WERI-Rb-1 (cell line): ENCODE data around the gene B4GALT2.

ENCODE experiments used
- DNase-seq: peaks from one replicate; pipeline ENCODE4 v3.0.0-alpha.2; 2020
- H3K27ac ChIP-seq: fragments of 250-450 bp; sonication (Bioruptor Pico); 2 replicates; pipeline ENCODE4 v1.5.1; 2020; ENCODE audit warnings: mild to moderate bottlenecking, moderate library complexity
- H3K27me3 ChIP-seq: fragments of 250-450 bp; sonication (Bioruptor Pico); 2 replicates; pipeline ENCODE4 v1.5.1; 2021; ENCODE audit warnings: mild to moderate bottlenecking, low read depth, moderate library complexity; ENCODE audit not compliant: insufficient read depth, severe bottlenecking
- H3K36me3 ChIP-seq: fragments of 250-450 bp; sonication (Bioruptor Pico); 2 replicates; pipeline ENCODE4 v1.5.1; 2020; ENCODE audit warnings: mild to moderate bottlenecking, moderate library complexity
- H3K4me3 ChIP-seq: 2 replicates; pipeline ENCODE4 v1.5.1; 2011; ENCODE audit warnings: low read depth, mild to moderate bottlenecking, control low read depth, low read length
- H3K9me3 ChIP-seq: fragments of 250-450 bp; sonication (Bioruptor Pico); 2 replicates; pipeline ENCODE4 v1.5.1; 2021; ENCODE audit warnings: mild to moderate bottlenecking, moderate library complexity; ENCODE audit not compliant: severe bottlenecking
- TF ChIP-seq, protein P1 (sequence below): IDR thresholded peaks from 2 replicates; pipeline ENCODE4 v1.5.1; 2011; ENCODE audit warnings: low read depth, mild to moderate bottlenecking, control low read depth, inconsistent platforms, low read length

B4GALT2 gene

DNA sequence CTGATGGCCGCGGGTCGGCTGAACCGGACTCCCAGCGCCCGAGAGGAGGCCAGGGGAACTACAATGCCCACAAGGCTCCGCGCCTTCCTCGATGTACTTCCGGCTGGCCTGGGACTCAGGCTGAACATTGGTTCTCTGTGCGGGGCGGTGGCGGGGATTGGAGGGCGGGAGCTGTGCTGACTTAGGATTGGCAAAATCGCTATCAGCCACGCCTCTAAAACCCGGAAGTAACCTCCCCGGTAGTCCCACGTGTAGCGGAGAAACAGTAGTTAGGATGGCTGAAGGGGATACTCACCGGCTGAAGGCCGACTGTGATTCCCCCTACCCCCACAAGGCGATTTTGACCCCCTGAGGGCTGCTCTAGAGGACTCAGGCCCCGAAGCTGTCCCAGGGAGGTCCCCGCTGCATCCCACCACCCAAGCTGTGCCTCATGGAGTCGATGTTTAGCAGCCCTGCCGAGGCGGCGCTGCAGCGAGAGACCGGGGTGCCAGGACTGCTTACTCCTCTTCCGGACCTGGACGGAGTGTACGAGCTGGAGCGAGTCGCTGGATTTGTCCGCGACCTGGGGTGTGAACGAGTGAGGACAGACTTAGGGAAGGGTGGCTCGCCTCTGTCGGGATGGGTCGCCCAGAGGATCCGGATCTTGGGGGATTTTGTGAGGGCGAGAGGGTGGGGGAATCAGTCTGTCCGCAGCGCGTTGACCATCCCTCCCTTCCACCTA lies 9.1 kb upstream of the B4GALT2 start, which contains the start of gene DPH2:
Gene DPH2, plus strand, starts transcription at position 265 of the 721 bp plus-strand sequence. Its CDS starts 166 bp downstream, at position 431.
- Histone ChIP-seq H3K27me3 (no peaks in the 10 kb centered on the region), H3K27ac (peak within 1 kb of the TSS; percentile 11; the same call in 1 of the 2 replicates), H3K9me3 (no peaks in the 10 kb centered on the region), H3K36me3 (peaks cover 34% of the 10 kb centered on the region), H3K4me3 (peak within 1 kb of the TSS; percentile 62)
- TF ChIP-seq, protein P1, sequence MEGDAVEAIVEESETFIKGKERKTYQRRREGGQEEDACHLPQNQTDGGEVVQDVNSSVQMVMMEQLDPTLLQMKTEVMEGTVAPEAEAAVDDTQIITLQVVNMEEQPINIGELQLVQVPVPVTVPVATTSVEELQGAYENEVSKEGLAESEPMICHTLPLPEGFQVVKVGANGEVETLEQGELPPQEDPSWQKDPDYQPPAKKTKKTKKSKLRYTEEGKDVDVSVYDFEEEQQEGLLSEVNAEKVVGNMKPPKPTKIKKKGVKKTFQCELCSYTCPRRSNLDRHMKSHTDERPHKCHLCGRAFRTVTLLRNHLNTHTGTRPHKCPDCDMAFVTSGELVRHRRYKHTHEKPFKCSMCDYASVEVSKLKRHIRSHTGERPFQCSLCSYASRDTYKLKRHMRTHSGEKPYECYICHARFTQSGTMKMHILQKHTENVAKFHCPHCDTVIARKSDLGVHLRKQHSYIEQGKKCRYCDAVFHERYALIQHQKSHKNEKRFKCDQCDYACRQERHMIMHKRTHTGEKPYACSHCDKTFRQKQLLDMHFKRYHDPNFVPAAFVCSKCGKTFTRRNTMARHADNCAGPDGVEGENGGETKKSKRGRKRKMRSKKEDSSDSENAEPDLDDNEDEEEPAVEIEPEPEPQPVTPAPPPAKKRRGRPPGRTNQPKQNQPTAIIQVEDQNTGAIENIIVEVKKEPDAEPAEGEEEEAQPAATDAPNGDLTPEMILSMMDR, result no peak
- peak; percentile 98 for DNase-seq

DNA sequence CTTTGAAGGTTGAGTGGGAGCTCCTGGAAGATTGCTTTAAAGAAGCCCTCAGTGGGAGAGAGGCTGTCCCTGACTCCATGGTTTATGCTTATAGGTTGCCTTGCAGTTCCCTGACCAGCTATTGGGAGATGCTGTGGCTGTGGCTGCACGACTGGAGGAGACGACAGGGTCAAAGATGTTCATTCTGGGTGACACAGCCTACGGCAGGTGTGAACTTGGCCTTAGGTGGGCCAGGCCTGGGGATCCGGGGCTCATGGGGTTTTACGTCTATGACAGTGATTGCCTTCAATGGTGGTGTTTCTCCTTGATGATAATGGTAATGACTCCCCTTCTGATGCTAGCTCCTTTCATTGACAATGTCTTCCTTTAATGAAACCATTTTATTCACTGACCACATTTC lies 8.5 kb upstream of the B4GALT2 start:
- Histone ChIP-seq H3K4me3 (peak overlapping the region; percentile 62), H3K27ac (no peak overlapping the region), H3K27me3 (no peaks in the 10 kb centered on the region), H3K9me3 (no peaks in the 10 kb centered on the region), H3K36me3 (peaks cover 35% of the 10 kb centered on the region)
- TF ChIP-seq, protein P1, result no peak
- no peak for DNase-seq

DNA sequence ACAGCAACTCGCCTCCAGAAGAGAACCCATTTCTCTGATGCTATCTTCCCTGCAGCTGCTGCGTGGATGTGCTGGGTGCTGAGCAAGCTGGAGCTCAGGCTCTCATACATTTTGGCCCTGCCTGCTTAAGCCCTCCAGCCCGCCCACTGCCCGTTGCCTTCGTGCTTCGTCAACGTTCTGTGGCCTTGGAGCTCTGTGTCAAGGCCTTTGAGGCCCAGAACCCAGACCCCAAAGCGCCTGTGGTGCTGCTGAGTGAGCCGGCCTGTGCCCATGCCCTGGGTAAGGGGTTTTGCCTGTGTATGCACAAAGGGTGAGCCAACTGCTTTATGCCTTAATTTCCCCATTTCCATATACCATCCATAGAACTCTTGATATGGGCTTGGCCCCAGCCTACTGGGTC lies 8.1 kb upstream of the B4GALT2 start:
- TF ChIP-seq, protein P1, result no peak
- Histone ChIP-seq H3K4me3 (no peak overlapping the region), H3K36me3 (peaks cover 36% of the 10 kb centered on the region), H3K27ac (no peak overlapping the region), H3K27me3 (no peaks in the 10 kb centered on the region), H3K9me3 (no peaks in the 10 kb centered on the region)
- no peak for DNase-seq

DNA sequence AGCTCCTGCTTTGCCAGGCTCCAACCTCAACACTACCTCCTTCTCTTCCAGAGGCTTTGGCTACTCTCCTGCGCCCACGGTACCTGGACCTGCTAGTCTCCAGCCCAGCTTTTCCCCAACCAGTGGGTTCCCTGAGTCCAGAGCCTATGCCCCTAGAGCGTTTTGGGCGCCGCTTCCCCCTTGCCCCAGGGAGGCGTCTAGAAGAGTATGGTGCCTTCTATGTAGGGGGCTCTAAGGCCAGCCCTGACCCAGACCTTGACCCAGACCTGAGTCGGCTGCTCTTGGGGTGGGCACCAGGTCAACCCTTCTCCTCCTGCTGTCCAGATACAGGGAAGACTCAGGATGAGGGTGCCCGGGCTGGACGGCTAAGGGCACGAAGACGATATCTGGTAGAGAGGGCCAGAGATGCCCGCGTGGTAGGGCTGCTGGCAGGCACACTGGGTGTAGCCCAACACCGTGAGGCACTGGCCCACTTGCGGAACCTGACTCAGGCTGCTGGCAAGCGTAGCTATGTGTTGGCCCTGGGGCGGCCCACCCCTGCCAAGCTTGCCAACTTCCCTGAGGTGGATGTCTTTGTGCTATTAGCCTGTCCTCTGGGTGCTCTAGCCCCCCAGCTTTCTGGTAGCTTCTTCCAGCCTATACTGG lies 7.6 kb upstream of the B4GALT2 start:
- no peak overlapping the region for H3K4me3 ChIP-seq
- DNase-seq, result no peak
- TF ChIP-seq, protein P1, result no peak
- no peaks in the 10 kb centered on the region for H3K9me3 ChIP-seq
- H3K36me3 ChIP-seq, result peaks cover 42% of the 10 kb centered on the region
- H3K27me3 ChIP-seq, result no peaks in the 10 kb centered on the region
- no peak overlapping the region for H3K27ac ChIP-seq

DNA sequence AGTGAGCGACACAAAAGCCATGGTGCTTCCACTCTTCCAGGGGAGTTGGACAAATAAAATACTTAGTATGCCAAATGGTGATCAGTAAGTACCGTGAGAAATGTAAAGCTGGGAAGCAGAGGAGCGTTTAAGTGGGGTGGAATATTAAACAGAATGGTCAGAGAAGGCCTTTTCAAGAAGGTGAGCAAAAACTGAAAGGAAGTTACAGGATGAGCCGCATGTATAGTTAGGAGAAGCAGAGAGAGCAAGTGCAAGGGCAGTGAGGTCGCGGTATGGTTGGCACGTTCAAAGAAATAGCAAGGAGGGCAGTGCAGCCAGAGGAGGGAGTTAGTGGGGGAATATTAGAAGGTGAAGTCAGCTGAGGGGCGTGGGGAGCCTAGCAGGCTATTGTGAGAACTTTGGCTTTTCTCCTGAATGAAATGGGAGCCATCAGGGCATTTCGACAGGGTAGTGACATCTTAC lies 5.0 kb upstream of the B4GALT2 start:
- H3K27ac ChIP-seq, result peak overlapping the region; percentile 85; the same call in 1 of the 2 replicates
- TF ChIP-seq, protein P1, result no peak
- no peak for DNase-seq
- no peaks in the 10 kb centered on the region for H3K9me3 ChIP-seq
- H3K4me3 ChIP-seq, result peak overlapping the region; percentile 74
- H3K36me3 ChIP-seq, result peaks cover 49% of the 10 kb centered on the region
- no peaks in the 10 kb centered on the region for H3K27me3 ChIP-seq
